PC-9 (cell line): ENCODE results near the gene TBC1D24. TPM values are rescaled to one million over a fixed set of nuclear protein-coding genes. Genes with fewer than 3 reads are reported as not detected.
A peak's percentile ranks its signal among the peaks of the same experiment; 100 is the strongest.

Experiments used
- BruUV-seq: library from RNA; stranded (reverse); fragments of 400-500 nt; replicated peaks from 2 replicates; lab custom pipeline; 2021; lab: Mats Ljungman, UMichigan
- CTCF ChIA-PET: fragments of 300-600 bp; sonication (Branson Sonifier 250); formaldehyde crosslinking; loops from one replicate; lab custom pipeline; 2022; ENCODE audit warnings: antibody characterized with exemption; lab: Charles Lee
- POLR2A ChIA-PET: fragments of 300-600 bp; sonication (Branson Sonifier 250); formaldehyde crosslinking; loops from one replicate; lab custom pipeline; 2022; ENCODE audit warnings: antibody characterized with exemption; ENCODE audit not compliant: unreplicated experiment; lab: Charles Lee
- DNase-seq, 2 experiments: peaks; one replicate each; pipeline versions ENCODE4 v3.0.0 to v3.0.0-alpha.2; 2015 to 2022; ENCODE audit warnings: mixed read lengths in 1 of 2
- H2AFZ ChIP-seq: fragments of 200-600 bp; sonication (generic); 2 replicates; pipeline ENCODE4 v1.8.1; 2017; ENCODE audit warnings: antibody characterized with exemption
- H3F3A ChIP-seq: fragments of 200-600 bp; sonication (generic); 2 replicates; pipeline ENCODE4 v1.8.1; 2017; ENCODE audit warnings: antibody characterized with exemption, mild to moderate bottlenecking, low read depth; ENCODE audit not compliant: insufficient read depth
- H3K27ac ChIP-seq: fragments of 200-600 bp; sonication (generic); 2 replicates; pipeline ENCODE4 v1.6.1; 2016; ENCODE audit warnings: mixed run types
- H3K27me3 ChIP-seq: fragments of 200-600 bp; sonication (generic); 2 replicates; pipeline ENCODE4 v1.6.1; 2016; ENCODE audit warnings: low read depth, mixed run types; ENCODE audit not compliant: insufficient read depth
- H3K36me3 ChIP-seq: fragments of 200-600 bp; sonication (generic); 2 replicates; pipeline ENCODE4 v1.6.1; 2016; ENCODE audit warnings: low read depth, mixed run types
- H3K4me1 ChIP-seq: fragments of 200-600 bp; sonication (generic); replicated peaks from 2 replicates; pipeline ENCODE4 v1.6.1; 2016; ENCODE audit warnings: mixed run types; ENCODE audit not compliant: insufficient read depth
- H3K4me2 ChIP-seq: fragments of 200-600 bp; sonication (generic); 2 replicates; pipeline ENCODE4 v1.6.1; 2017; ENCODE audit warnings: mixed run types
- H3K4me3 ChIP-seq: fragments of 200-600 bp; sonication (generic); 2 replicates; pipeline ENCODE4 v1.6.1; 2016; ENCODE audit warnings: mixed run types
- H3K79me2 ChIP-seq: fragments of 200-600 bp; sonication (generic); 2 replicates; pipeline ENCODE4 v1.6.1; 2017; ENCODE audit warnings: low read depth, mixed run types
- H3K9me2 ChIP-seq: fragments of 200-600 bp; sonication (generic); 2 replicates; pipeline ENCODE4 v1.8.1; 2017; ENCODE audit warnings: mild to moderate bottlenecking; ENCODE audit not compliant: insufficient read depth
- H3K9me3 ChIP-seq: fragments of 200-600 bp; sonication (generic); 2 replicates; pipeline ENCODE4 v1.8.1; 2016; ENCODE audit warnings: low read depth; ENCODE audit not compliant: insufficient read depth
- H4K20me1 ChIP-seq: fragments of 200-600 bp; sonication (generic); 2 replicates; pipeline ENCODE4 v1.8.1; 2017; ENCODE audit not compliant: insufficient read depth
- CTCF ChIP-seq: fragments of 200-600 bp; sonication (generic); conservative IDR thresholded peaks from 2 replicates; pipeline ENCODE4 v1.6.1; 2017; ENCODE audit warnings: mixed run types, antibody characterized with exemption, mild to moderate bottlenecking, moderate library complexity
- EZH2 ChIP-seq: fragments of 200-600 bp; sonication (generic); IDR thresholded peaks from 2 replicates; pipeline ENCODE4 v1.8.0; 2017; ENCODE audit warnings: antibody characterized with exemption, low read depth
- intact Hi-C: fragments of 100-400 bp; cut with micrococcal nuclease; formaldehyde crosslinking; loops from one replicate; pipeline ENCODE4 v1.10.0; 2022; ENCODE audit not compliant: unreplicated experiment
- total RNA-seq: library from RNA; stranded (reverse); gene quantifications from 2 replicates; pipeline ENCODE4 v1.2.3, GENCODE V29; 2021

The TBC1D24 gene
- total RNA-seq, 1 experiment from 2014 or later = 30.0 TPM

GRCh38 chr16:2459647-2460390 lies 15.1 kb upstream of the TBC1D24 start, which contains the start of gene TEDC2:
TEDC2 (plus strand) TSS chr16:2460109; CDS start chr16:2460145, 36 bp downstream.
- Histone ChIP-seq H3K9me2 (no peaks in the 10 kb centered on the region), H3K27me3 (no peaks in the 10 kb centered on the region), H3K27ac (no peak within 1 kb of the TSS), H3K79me2 (peaks cover 7% of the 10 kb centered on the region), H3K9me3 (no peaks in the 10 kb centered on the region), H3K4me2 (peak within 1 kb of the TSS; percentile 94), H3K36me3 (no peaks in the 10 kb centered on the region), H4K20me1 (0 out of 2 replicates have a peak, but pooled peaks cover 4% of the 10 kb centered on the region), H2AFZ (peak within 1 kb of the TSS; percentile 80), H3K4me3 (peak within 1 kb of the TSS; percentile 61), H3F3A (peaks cover 40% of the 10 kb centered on the region), H3K4me1 (peaks cover 19% of the 10 kb centered on the region)
- CTCF ChIA-PET = interaction anchor here (0.6 to 1.1 kb wide), 2 partner anchors 41 to 235 kb away, joined by 3 read pairs; no protein-coding TSS in a partner anchor
- DNase-seq = peak; percentile 88 to 98
- POLR2A ChIA-PET = interaction anchor here (0.6 to 1.2 kb wide), 5 partner anchors 9 to 966 kb away, joined by 4 to 16 read pairs (median 6); no protein-coding TSS in a partner anchor
- TF ChIP-seq CTCF (no peak), EZH2 (no peak)
- BruUV-seq = no TSS peak
- intact Hi-C loops = no loop called here

DNA sequence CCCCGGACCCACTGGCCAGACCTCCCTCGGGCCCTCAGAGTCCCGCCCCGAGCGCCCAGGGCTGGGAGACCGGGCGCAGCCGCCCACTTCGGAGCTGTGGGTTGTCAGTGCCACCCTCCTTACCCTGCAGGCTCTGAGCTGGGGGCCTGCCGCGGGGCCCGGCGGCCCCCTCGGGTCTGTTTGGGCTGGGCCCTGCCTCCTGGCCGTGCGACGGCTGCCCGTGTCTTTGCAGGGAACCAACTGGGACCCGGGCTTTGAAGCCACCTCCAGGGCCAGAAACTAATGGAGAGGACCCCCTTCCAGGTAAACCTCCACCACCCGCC lies 14.6 kb upstream of the TBC1D24 start:
- H3K4me3 ChIP-seq = peak overlapping the region; percentile 61
- H3K9me2 ChIP-seq = no peaks in the 10 kb centered on the region
- H2AFZ ChIP-seq = peak overlapping the region; percentile 80; the same call in 1 of the 2 replicates
- intact Hi-C loops = no loop called here
- H3K79me2 ChIP-seq = peaks cover 7% of the 10 kb centered on the region
- peaks cover 38% of the 10 kb centered on the region for H3F3A ChIP-seq
- H3K36me3 ChIP-seq = no peaks in the 10 kb centered on the region
- peaks cover 19% of the 10 kb centered on the region for H3K4me1 ChIP-seq
- H3K4me2 ChIP-seq = peak overlapping the region; percentile 94
- no peaks in the 10 kb centered on the region for H3K9me3 ChIP-seq
- no peak for DNase-seq
- no peaks in the 10 kb centered on the region for H3K27me3 ChIP-seq
- ChIA-PET POLR2A (interaction anchor here (0.8 kb wide), 1 partner anchor 22 kb away, joined by 6 read pairs; no protein-coding TSS in a partner anchor), CTCF (interaction anchor here (0.5 kb wide), 1 partner anchor 43 kb away, joined by 3 read pairs; no protein-coding TSS in a partner anchor)
- 0 out of 2 replicates have a peak, but pooled peaks cover 4% of the 10 kb centered on the region for H4K20me1 ChIP-seq
- TF ChIP-seq CTCF (no peak), EZH2 (no peak)
- BruUV-seq = no TSS peak
- no peak overlapping the region for H3K27ac ChIP-seq

GRCh38 chr16:2460916-2461315 lies 14.0 kb upstream of the TBC1D24 start:
- ChIA-PET CTCF (interaction anchor here (0.5 kb wide), 1 partner anchor 43 kb away, joined by 3 read pairs; no protein-coding TSS in a partner anchor), POLR2A (no interaction called here)
- peak overlapping the region; percentile 94 for H3K4me2 ChIP-seq
- no peak for DNase-seq
- no peaks in the 10 kb centered on the region for H3K9me3 ChIP-seq
- intact Hi-C loops = no loop called here
- peaks cover 38% of the 10 kb centered on the region for H3F3A ChIP-seq
- peaks cover 7% of the 10 kb centered on the region for H3K79me2 ChIP-seq
- TF ChIP-seq CTCF (no peak), EZH2 (no peak)
- H3K4me3 ChIP-seq = peak overlapping the region; percentile 61; the same call in 1 of the 2 replicates
- H3K27me3 ChIP-seq = no peaks in the 10 kb centered on the region
- H3K4me1 ChIP-seq = peaks cover 19% of the 10 kb centered on the region
- no peak overlapping the region for H2AFZ ChIP-seq
- no peaks in the 10 kb centered on the region for H3K36me3 ChIP-seq
- BruUV-seq = no TSS peak
- H4K20me1 ChIP-seq = 0 out of 2 replicates have a peak, but pooled peaks cover 4% of the 10 kb centered on the region
- no peaks in the 10 kb centered on the region for H3K9me2 ChIP-seq
- no peak overlapping the region for H3K27ac ChIP-seq
